IMR-90 (cell line): Measurements from ENCODE around the gene PTPRQ. TPM values are rescaled to one million over a fixed set of nuclear protein-coding genes. Genes with fewer than 3 reads are reported as not detected.

ENCODE experiments used
- ATAC-seq: fragments of 200-7000 bp; cut with Tn5 transposase; 2 replicates; pipeline ENCODE4 v1.9.1; 2020; ENCODE audit warnings: low read depth, mild to moderate bottlenecking, moderate library complexity
- BruUV-seq: library from RNA; stranded (reverse); fragments of 400-500 nt; replicated peaks from 2 replicates; lab custom pipeline; 2021; lab: Mats Ljungman, UMichigan
- CTCF ChIA-PET: fragments of 300-600 bp; formaldehyde crosslinking; extraction: SDS; loops from one replicate; lab custom pipeline; 2021; ENCODE audit warnings: antibody characterized with exemption; lab: Yijun Ruan, JAX
- POLR2A ChIA-PET: fragments of 300-600 bp; sonication (Branson Sonifier 250); formaldehyde crosslinking; loops from one replicate; lab custom pipeline; 2022; ENCODE audit warnings: antibody characterized with exemption; ENCODE audit not compliant: unreplicated experiment; lab: Charles Lee
- DNase-seq: peaks from one replicate; pipeline ENCODE4 v3.0.0; 2013
- H2AFZ ChIP-seq: replicated peaks from 2 replicates; pipeline ENCODE3; 2013; ENCODE audit warnings: low read length, mild to moderate bottlenecking; ENCODE audit not compliant: poor library complexity
- H2AK5ac ChIP-seq: 2 replicates; pipeline ENCODE4 v1.6.1; 2013; ENCODE audit warnings: low read depth, low read length, inconsistent platforms
- H2AK9ac ChIP-seq: replicated peaks from 2 replicates; pipeline ENCODE3; 2013; ENCODE audit warnings: mild to moderate bottlenecking, low read depth, low read length, moderate library complexity; ENCODE audit not compliant: poor library complexity
- H2BK120ac ChIP-seq: 2 replicates; pipeline ENCODE4 v1.6.1; 2013; ENCODE audit warnings: low read depth, low read length, inconsistent platforms
- H2BK15ac ChIP-seq: 3 replicates; pipeline ENCODE4 v1.6.1; 2013; ENCODE audit warnings: low read depth, low read length, inconsistent platforms
- H2BK20ac ChIP-seq: 2 replicates; pipeline ENCODE4 v1.6.1; 2013; ENCODE audit warnings: low read depth, mild to moderate bottlenecking, inconsistent platforms, low read length, moderate library complexity
- H2BK5ac ChIP-seq: 2 replicates; pipeline ENCODE4 v1.6.1; 2013; ENCODE audit warnings: mild to moderate bottlenecking, low read depth, low read length, inconsistent platforms; ENCODE audit not compliant: poor library complexity, severe bottlenecking
- H3K14ac ChIP-seq: replicated peaks from 2 replicates; pipeline ENCODE4 v1.6.1; 2013; ENCODE audit warnings: low read depth, low read length, inconsistent platforms
- H3K18ac ChIP-seq: 2 replicates; pipeline ENCODE4 v1.6.1; 2013; ENCODE audit warnings: low read depth, low read length, control low read depth
- H3K23ac ChIP-seq: 2 replicates; pipeline ENCODE4 v1.6.1; 2013; ENCODE audit warnings: low read depth, low read length, inconsistent platforms
- H3K27ac ChIP-seq: 2 replicates; pipeline ENCODE4 v1.5.1; 2013; ENCODE audit warnings: mild to moderate bottlenecking, control low read depth, low read length; ENCODE audit not compliant: insufficient read depth
- H3K27me3 ChIP-seq: 2 replicates; pipeline ENCODE4 v1.6.1; 2013; ENCODE audit warnings: low read length; ENCODE audit not compliant: control insufficient read depth, insufficient read depth
- H3K36me3 ChIP-seq: 2 replicates; pipeline ENCODE4 v1.6.1; 2013; ENCODE audit warnings: low read length, mixed read lengths; ENCODE audit not compliant: control insufficient read depth, insufficient read depth
- H3K4ac ChIP-seq: 2 replicates; pipeline ENCODE4 v1.6.1; 2013; ENCODE audit warnings: low read depth, low read length, inconsistent platforms
- H3K4me1 ChIP-seq: 2 replicates; pipeline ENCODE4 v1.6.1; 2013; ENCODE audit warnings: low read length, mixed read lengths; ENCODE audit not compliant: control insufficient read depth, insufficient read depth
- H3K4me2 ChIP-seq: 2 replicates; pipeline ENCODE4 v1.6.1; 2013; ENCODE audit warnings: low read depth, mild to moderate bottlenecking, control low read depth, low read length, moderate library complexity
- H3K4me3 ChIP-seq: 2 replicates; pipeline ENCODE4 v1.5.1; 2013; ENCODE audit warnings: low read depth, mild to moderate bottlenecking, control low read depth, low read length, moderate library complexity; ENCODE audit not compliant: insufficient read depth
- H3K56ac ChIP-seq: 2 replicates; pipeline ENCODE4 v1.6.1; 2013; ENCODE audit warnings: low read length, inconsistent platforms; ENCODE audit not compliant: insufficient read depth; ENCODE audit errors: extremely low read depth
- H3K79me1 ChIP-seq, 2 experiments: 2 replicates each; pipeline ENCODE4 v1.6.1; 2013; ENCODE audit warnings: low read length in 2 of 2, inconsistent platforms in 1 of 2, low read depth in 1 of 2
- H3K9ac ChIP-seq: 2 replicates; pipeline ENCODE4 v1.6.1; 2013; ENCODE audit warnings: low read depth, low read length, control low read depth
- H3K9me1 ChIP-seq: 2 replicates; pipeline ENCODE4 v1.6.1; 2013; ENCODE audit warnings: low read length, inconsistent platforms; ENCODE audit not compliant: insufficient read depth
- H3K9me3 ChIP-seq: 2 replicates; pipeline ENCODE4 v1.6.1; 2013; ENCODE audit warnings: low read length; ENCODE audit not compliant: control insufficient read depth, insufficient read depth
- H4K20me1 ChIP-seq: 2 replicates; pipeline ENCODE4 v1.6.1; 2013; ENCODE audit warnings: low read length, inconsistent platforms; ENCODE audit not compliant: insufficient read depth
- H4K5ac ChIP-seq: 2 replicates; pipeline ENCODE4 v1.6.1; 2013; ENCODE audit warnings: mild to moderate bottlenecking, low read depth, low read length, control low read depth
- H4K8ac ChIP-seq, 2 experiments: 2 replicates each; pipeline ENCODE4 v1.6.1; 2013; ENCODE audit warnings: low read depth in 2 of 2, low read length in 2 of 2, control low read depth in 1 of 2, inconsistent platforms in 1 of 2
- H4K91ac ChIP-seq: 2 replicates; pipeline ENCODE4 v1.6.1; 2013; ENCODE audit warnings: low read depth, low read length, inconsistent platforms; ENCODE audit not compliant: insufficient read depth
- BHLHE40 ChIP-seq: fragments of 150-350 bp; IDR thresholded peaks from 2 replicates; pipeline ENCODE4 v1.6.1; 2016; ENCODE audit warnings: mild to moderate bottlenecking, low read depth, low read length
- CEBPB ChIP-seq: IDR thresholded peaks from 2 replicates; pipeline ENCODE4 v1.6.1; 2012; ENCODE audit warnings: low read depth, low read length, improper control_type of control experiment
- CHD1 ChIP-seq: IDR thresholded peaks from 2 replicates; pipeline ENCODE4 v1.6.1; 2012; ENCODE audit warnings: low read depth, low read length, improper control_type of control experiment
- CTCF ChIP-seq: conservative IDR thresholded peaks from 2 replicates; pipeline ENCODE4 v1.5.1; 2012; ENCODE audit warnings: mild to moderate bottlenecking, low read depth, low read length, improper control_type of control experiment
- ELK1 ChIP-seq: fragments of 150-350 bp; IDR thresholded peaks from 2 replicates; pipeline ENCODE4 v1.6.1; 2016; ENCODE audit warnings: low read depth, mild to moderate bottlenecking, low read length, moderate library complexity, borderline replicate concordance
- FOS ChIP-seq: fragments of 150-350 bp; IDR thresholded peaks from 2 replicates; pipeline ENCODE4 v1.6.1; 2016; ENCODE audit warnings: low read depth, low read length
- MAFK ChIP-seq: IDR thresholded peaks from 2 replicates; pipeline ENCODE4 v1.6.1; 2012; ENCODE audit warnings: low read depth, low read length, improper control_type of control experiment
- MAZ ChIP-seq: IDR thresholded peaks from 2 replicates; pipeline ENCODE4 v1.6.1; 2012; ENCODE audit warnings: low read depth, mild to moderate bottlenecking, low read length, improper control_type of control experiment, moderate library complexity, borderline replicate concordance
- MXI1 ChIP-seq: IDR thresholded peaks from 2 replicates; pipeline ENCODE4 v1.6.1; 2012; ENCODE audit warnings: low read depth, mild to moderate bottlenecking, low read length, moderate library complexity, borderline replicate concordance
- NFE2L2 ChIP-seq: fragments of 150-350 bp; IDR thresholded peaks from 2 replicates; pipeline ENCODE4 v1.6.1; 2016; ENCODE audit warnings: low read depth, mild to moderate bottlenecking, low read length
- POLR2A ChIP-seq: IDR thresholded peaks from 2 replicates; pipeline ENCODE4 v1.6.1; 2012; ENCODE audit warnings: mild to moderate bottlenecking, low read depth, low read length
- RAD21 ChIP-seq: IDR thresholded peaks from 2 replicates; pipeline ENCODE4 v1.6.1; 2012; ENCODE audit warnings: low read length, improper control_type of control experiment
- RCOR1 ChIP-seq: IDR thresholded peaks from 2 replicates; pipeline ENCODE4 v1.6.1; 2012; ENCODE audit warnings: mild to moderate bottlenecking, low read length, improper control_type of control experiment; ENCODE audit not compliant: insufficient replicate concordance
- RFX5 ChIP-seq: IDR thresholded peaks from 2 replicates; pipeline ENCODE4 v1.8.0; 2012; ENCODE audit warnings: low read depth, mild to moderate bottlenecking, low read length, moderate library complexity
- SMC3 ChIP-seq: fragments of 150-350 bp; IDR thresholded peaks from 2 replicates; pipeline ENCODE4 v1.6.1; 2016; ENCODE audit warnings: low read depth, mild to moderate bottlenecking, antibody characterized with exemption, low read length, moderate library complexity
- USF2 ChIP-seq: fragments of 150-350 bp; IDR thresholded peaks from 2 replicates; pipeline ENCODE4 v1.6.1; 2017; ENCODE audit warnings: mild to moderate bottlenecking, antibody characterized with exemption, low read length, low read depth
- WGBS, 2 experiments: methylation state at CpG; one replicate each; pipeline versions ENCODE4 v1.1.5 to v1.1.7; 2013; ENCODE audit warnings: missing lambda C conversion rate in 2 of 2; ENCODE audit not compliant: insufficient read length in 1 of 2; ENCODE audit errors: extremely low coverage in 2 of 2; 5-methylcytosine and 5-hydroxymethylcytosine counted together
- dilution Hi-C: fragments of 300-500 bp; cut with HindIII; formaldehyde crosslinking; loops from one replicate; pipeline ENCODE4 v1.14.3; 2018; ENCODE audit warnings: low sequenced_read_pairs; ENCODE audit not compliant: unreplicated experiment
- in situ Hi-C: fragments of 300-500 bp; cut with MboI; formaldehyde crosslinking; loops from 3 replicates; pipeline ENCODE4 v1.14.3; 2019; ENCODE audit warnings: low sequenced_read_pairs, inconsistent platforms, mixed read lengths
- intact Hi-C: fragments of 100-400 bp; cut with micrococcal nuclease; formaldehyde crosslinking; loops from 2 replicates; pipeline ENCODE4 v1.10.0; 2022
- polyA plus RNA-seq, 3 experiments: library from polyadenylated mRNA; depleted of rRNA; stranded (reverse); fragments of >200 nt; gene quantifications; 2 replicates each; pipeline ENCODE4 v1.2.3, GENCODE V29; 2012; ENCODE audit warnings: low replicate concordance in 1 of 3
- total RNA-seq: library from RNA; depleted of rRNA; stranded (reverse); fragments of >200 nt; gene quantifications from 2 replicates; pipeline ENCODE4 v1.2.3, GENCODE V29; 2012

Gene PTPRQ
- total and polyA plus RNA-seq, 2 of the 4 experiments (the other 2 are of a cell fraction): 0.96 to 1.4 TPM

GRCh38 chr12:80582431-80582830 is 138.4 kb downstream of the PTPRQ start:
- POLR2A ChIA-PET: no interaction called here
- Histone ChIP-seq H3K4me1 (peaks cover 15% of the 10 kb centered on the region), H3K4me2 (no peak overlapping the region), H3K79me1 (0 out of 4 replicates have a peak, but pooled peaks cover 0 to 4% of the 10 kb centered on the region in 2 experiments), H3K27me3 (no peaks in the 10 kb centered on the region), H2BK5ac (peak overlapping the region; percentile 100), H2AFZ (no peak overlapping the region), H3K4ac (peak overlapping the region; percentile 73), H3K36me3 (no peaks in the 10 kb centered on the region), H4K8ac (peak overlapping the region; percentile 77 to 93), H3K56ac (peak overlapping the region; percentile 57; the same call in 1 of the 2 replicates), H4K91ac (peak overlapping the region; percentile 80), H3K9ac (no peak overlapping the region), H2BK20ac (peak overlapping the region; percentile 87), H2AK9ac (no peak overlapping the region), H3K4me3 (no peak overlapping the region), H3K18ac (peak overlapping the region; percentile 99; the same call in 1 of the 2 replicates), H3K9me1 (peaks cover 4% of the 10 kb centered on the region; the same call in 1 of the 2 replicates), H4K5ac (peak overlapping the region; percentile 66; the same call in 1 of the 2 replicates), H2BK120ac (peak overlapping the region; percentile 92), H3K9me3 (peaks cover 3% of the 10 kb centered on the region; the same call in 1 of the 2 replicates), H2BK15ac (peak overlapping the region; percentile 46; the same call in 2 of the 3 replicates), H3K23ac (peak overlapping the region; percentile 66), H3K27ac (no peak overlapping the region), H3K14ac (peak overlapping the region; percentile 80), H2AK5ac (peak overlapping the region; percentile 74; the same call in 1 of the 2 replicates), H4K20me1 (no peaks in the 10 kb centered on the region)
- CTCF ChIA-PET: no interaction called here
- WGBS, 2 experiments: no CpG with 5 or more reads among the region's 2 CpGs
- intact Hi-C loops (no loop called here), in situ Hi-C loops (no loop called here), dilution Hi-C loops (no loop called here)
- DNase-seq: no peak
- TF ChIP-seq CTCF (no peak), POLR2A (no peak), BHLHE40 (no peak), ELK1 (no peak), MAZ (no peak), CHD1 (no peak), RFX5 (no peak), SMC3 (no peak), CEBPB (no peak), RCOR1 (no peak), NFE2L2 (no peak), RAD21 (no peak), USF2 (no peak), FOS (no peak), MXI1 (no peak), MAFK (no peak)
- no peak for ATAC-seq
- BruUV-seq: no TSS peak
